Stimulated activated CD8-positive, alpha-beta memory T cell treated with anti-CD3 and anti-CD28 coated beads, Interleukin-12 subunit alpha, Interleukin-12 subunit beta, amount 100 ng/mL, for 24 hours (primary cell): ENCODE results near the gene MPLKIP.
"Not testable (repeated sequence)": the region's sequence is repeated elsewhere in the genome, so short reads cannot be mapped to it uniquely, and the experiment has no call there.

Experiments
- DNase-seq: peaks from one replicate; pipeline ENCODE4 v3.0.0-alpha.2; 2020; ENCODE audit errors: extremely low read depth

MPLKIP gene

GRCh38 chr7:40133561-40134427, 628 bp downstream of the MPLKIP start:
- DNase-seq: no peak

- no peak for DNase-seq
Observed at GRCh38 chr7:40122940-40123254, 11.5 kb downstream of the MPLKIP start.

GRCh38 chr7:40122100-40122939, 12.1 kb downstream of the MPLKIP start:
- not testable (repeated sequence) for DNase-seq

- DNase-seq: no peak
Observed at GRCh38 chr7:40120020-40120419, 14.4 kb downstream of the MPLKIP start.

GRCh38 chr7:40118201-40118600, 16.2 kb downstream of the MPLKIP start:
- not testable (repeated sequence) for DNase-seq

- DNase-seq: not testable (repeated sequence)
Observed at GRCh38 chr7:40117199-40117598, 17.2 kb downstream of the MPLKIP start.

- no peak for DNase-seq
Observed at GRCh38 chr7:40115936-40116335, 18.5 kb downstream of the MPLKIP start.

- no peak for DNase-seq
Observed at GRCh38 chr7:40105879-40106473, 28.4 kb downstream of the MPLKIP start.

- no peak for DNase-seq
Observed at GRCh38 chr7:40102897-40103296, 31.5 kb downstream of the MPLKIP start.

- no peak for DNase-seq
Observed at GRCh38 chr7:40101201-40101600, 33.2 kb downstream of the MPLKIP start.

- DNase-seq: no peak
Observed at GRCh38 chr7:40099837-40100236, 34.6 kb downstream of the MPLKIP start.

- DNase-seq: no peak
Observed at GRCh38 chr7:40098810-40099209, 35.6 kb downstream of the MPLKIP start.

GRCh38 chr7:40097728-40098127, 36.7 kb downstream of the MPLKIP start:
- DNase-seq: no peak

GRCh38 chr7:40095695-40096327, 38.6 kb downstream of the MPLKIP start:
- DNase-seq: no peak

- DNase-seq: no peak
Observed at GRCh38 chr7:40095230-40095629, 39.2 kb downstream of the MPLKIP start.

GRCh38 chr7:40093631-40094350, 40.6 kb downstream of the MPLKIP start:
- DNase-seq: no peak

- DNase-seq: no peak
Observed at GRCh38 chr7:40092182-40092581, 42.2 kb downstream of the MPLKIP start.

- no peak for DNase-seq
Observed at GRCh38 chr7:40077849-40078248, 56.6 kb downstream of the MPLKIP start.
